Osteoblast (primary cell): ENCODE measurements around the gene GRIN1. TPM values are rescaled to one million over a fixed set of nuclear protein-coding genes. Genes with fewer than 3 reads are reported as not detected.

Source experiments
- DNase-seq: peaks from one replicate; pipeline ENCODE4 v3.0.0; 2011; ENCODE audit warnings: low spot score, mixed read lengths; ENCODE audit not compliant: insufficient read length; ENCODE audit errors: missing footprints
- H2AFZ ChIP-seq: 2 replicates; pipeline ENCODE4 v1.6.0; 2011; ENCODE audit warnings: mild to moderate bottlenecking, low read length
- H3K27ac ChIP-seq: 2 replicates; pipeline ENCODE4 v1.5.1; 2011; ENCODE audit warnings: mild to moderate bottlenecking, low read depth, low read length, moderate library complexity
- H3K27me3 ChIP-seq: 2 replicates; pipeline ENCODE4 v1.6.0; 2012; ENCODE audit warnings: mild to moderate bottlenecking, control low read depth, inconsistent platforms, low read length, moderate library complexity; ENCODE audit not compliant: insufficient read depth
- H3K36me3 ChIP-seq: 2 replicates; pipeline ENCODE4 v1.5.1; 2011; ENCODE audit warnings: mild to moderate bottlenecking, low read length, control low read depth, moderate library complexity; ENCODE audit not compliant: insufficient read depth
- H3K4me1 ChIP-seq: 2 replicates; pipeline ENCODE4 v1.5.1; 2011; ENCODE audit warnings: mild to moderate bottlenecking, low read length, control low read depth, moderate library complexity; ENCODE audit not compliant: insufficient read depth
- H3K4me2 ChIP-seq: 2 replicates; pipeline ENCODE4 v1.6.0; 2011; ENCODE audit warnings: mild to moderate bottlenecking, low read length; ENCODE audit not compliant: insufficient read depth
- H3K4me3 ChIP-seq: fragments of 200-600 bp; sonication (generic); 3 replicates; pipeline ENCODE4 v1.5.1; 2012; ENCODE audit warnings: mild to moderate bottlenecking, low read length, inconsistent platforms; ENCODE audit not compliant: insufficient read depth
- H3K79me2 ChIP-seq: 2 replicates; pipeline ENCODE4 v1.6.0; 2012; ENCODE audit warnings: mild to moderate bottlenecking, low read length, control low read depth, inconsistent platforms; ENCODE audit not compliant: insufficient read depth
- H3K9me3 ChIP-seq: 2 replicates; pipeline ENCODE4 v1.5.1; 2011; ENCODE audit warnings: low read depth, low read length, control low read depth
- H4K20me1 ChIP-seq: 2 replicates; pipeline ENCODE4 v1.6.0; 2012; ENCODE audit warnings: mild to moderate bottlenecking, low read length, control low read depth; ENCODE audit not compliant: insufficient read depth
- total RNA-seq: library from RNA; depleted of rRNA; stranded (reverse); fragments of >200 nt; gene quantifications from 2 replicates; pipeline ENCODE4 v1.2.3, GENCODE V29; 2012
- TF ChIP-seq, protein P1 (sequence below): IDR thresholded peaks from 2 replicates; pipeline ENCODE4 v1.5.1; 2011; ENCODE audit warnings: mild to moderate bottlenecking, low read depth, low read length, moderate library complexity; ENCODE audit errors: extremely low read depth

The GRIN1 gene
- total RNA-seq, 1 donor, result not detected

DNA sequence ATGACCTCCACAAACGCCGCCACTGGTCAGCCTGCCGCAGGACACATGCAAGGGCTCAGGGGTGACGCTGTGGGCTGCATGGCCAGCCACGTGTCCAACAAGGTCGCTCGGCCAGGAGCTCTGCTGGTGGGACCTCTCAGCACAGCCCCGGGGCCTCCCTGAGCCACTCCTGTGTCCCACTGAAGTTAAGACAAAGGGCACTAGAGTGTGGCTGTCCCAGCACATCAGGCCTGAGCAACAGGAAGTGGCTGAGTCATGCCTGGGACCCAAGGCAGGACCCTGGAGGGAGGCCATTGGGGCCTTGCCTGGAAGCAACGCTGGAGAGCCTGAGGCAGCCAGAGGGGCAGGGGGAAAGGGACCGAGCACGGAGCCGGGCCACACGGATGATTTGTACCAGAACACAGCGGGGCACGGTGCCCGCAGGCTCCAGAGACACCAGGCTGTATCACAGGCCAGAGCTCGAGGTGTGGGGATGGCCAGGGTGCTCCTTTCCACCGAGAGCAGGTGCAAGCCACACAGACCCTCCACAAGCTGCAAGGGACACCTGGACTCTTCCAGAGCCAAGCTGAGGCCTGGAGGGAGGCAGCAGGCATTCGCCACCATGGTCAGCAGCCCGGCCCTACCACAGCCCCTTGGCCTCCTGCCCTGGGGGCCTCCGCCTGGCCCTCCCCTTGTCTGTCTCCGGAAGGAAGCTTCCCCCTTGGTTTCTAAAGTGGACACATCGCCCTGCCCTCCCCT, 39.4 kb downstream of the GRIN1 start:
- H3K79me2 ChIP-seq, result no peaks in the 10 kb centered on the region
- peaks cover 15% of the 10 kb centered on the region for H3K36me3 ChIP-seq

DNA sequence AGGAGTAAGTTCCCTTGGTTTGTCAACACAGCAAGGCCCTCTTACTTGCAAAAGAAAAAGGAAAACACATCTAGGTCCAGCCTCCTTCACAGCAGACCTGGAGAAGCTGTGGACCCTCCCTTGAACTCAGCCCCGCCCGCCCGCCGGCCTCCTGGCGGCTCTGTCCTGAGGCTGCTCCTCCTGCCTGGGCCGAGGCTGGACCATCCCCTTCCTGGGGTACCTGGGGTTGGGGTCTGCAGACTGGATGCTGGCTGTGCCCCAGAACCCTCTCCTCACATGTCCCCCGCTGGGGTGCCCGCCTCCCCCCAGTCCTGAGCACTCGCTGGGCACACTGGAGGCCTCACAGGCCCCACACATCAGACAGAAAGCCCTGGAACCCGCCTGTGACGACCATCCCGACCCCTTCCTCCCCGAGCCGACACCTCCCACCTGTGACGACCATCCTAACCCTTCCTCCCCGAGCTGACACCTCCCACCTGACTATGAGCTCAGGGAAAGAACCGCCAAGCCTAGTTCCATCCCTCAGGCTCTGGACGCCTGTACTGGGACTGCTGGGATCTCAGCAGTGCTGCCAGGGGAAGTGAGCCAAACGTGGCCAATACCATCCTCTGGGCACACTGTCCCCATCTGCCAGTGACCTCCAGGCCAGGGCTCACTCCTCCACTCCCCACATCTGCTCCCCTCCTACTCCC, 40.1 kb downstream of the GRIN1 start:
- no peak overlapping the region for H3K4me2 ChIP-seq
- TF ChIP-seq, protein P1, sequence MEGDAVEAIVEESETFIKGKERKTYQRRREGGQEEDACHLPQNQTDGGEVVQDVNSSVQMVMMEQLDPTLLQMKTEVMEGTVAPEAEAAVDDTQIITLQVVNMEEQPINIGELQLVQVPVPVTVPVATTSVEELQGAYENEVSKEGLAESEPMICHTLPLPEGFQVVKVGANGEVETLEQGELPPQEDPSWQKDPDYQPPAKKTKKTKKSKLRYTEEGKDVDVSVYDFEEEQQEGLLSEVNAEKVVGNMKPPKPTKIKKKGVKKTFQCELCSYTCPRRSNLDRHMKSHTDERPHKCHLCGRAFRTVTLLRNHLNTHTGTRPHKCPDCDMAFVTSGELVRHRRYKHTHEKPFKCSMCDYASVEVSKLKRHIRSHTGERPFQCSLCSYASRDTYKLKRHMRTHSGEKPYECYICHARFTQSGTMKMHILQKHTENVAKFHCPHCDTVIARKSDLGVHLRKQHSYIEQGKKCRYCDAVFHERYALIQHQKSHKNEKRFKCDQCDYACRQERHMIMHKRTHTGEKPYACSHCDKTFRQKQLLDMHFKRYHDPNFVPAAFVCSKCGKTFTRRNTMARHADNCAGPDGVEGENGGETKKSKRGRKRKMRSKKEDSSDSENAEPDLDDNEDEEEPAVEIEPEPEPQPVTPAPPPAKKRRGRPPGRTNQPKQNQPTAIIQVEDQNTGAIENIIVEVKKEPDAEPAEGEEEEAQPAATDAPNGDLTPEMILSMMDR, result no peak
- peaks cover 22% of the 10 kb centered on the region for H3K36me3 ChIP-seq
- H3K9me3 ChIP-seq, result no peaks in the 10 kb centered on the region
- H2AFZ ChIP-seq, result no peak overlapping the region
- H3K4me1 ChIP-seq, result no peaks in the 10 kb centered on the region
- no peak overlapping the region for H3K27ac ChIP-seq
- H4K20me1 ChIP-seq, result peaks cover 12% of the 10 kb centered on the region
- DNase-seq, result peak; percentile 90
- no peaks in the 10 kb centered on the region for H3K27me3 ChIP-seq
- no peak overlapping the region for H3K4me3 ChIP-seq
- no peaks in the 10 kb centered on the region for H3K79me2 ChIP-seq

More for the DNA sequence above, 39.4 kb downstream of the GRIN1 start:
- Histone ChIP-seq H3K27me3 (no peaks in the 10 kb centered on the region), H3K4me1 (no peaks in the 10 kb centered on the region), H3K27ac (no peak overlapping the region), H3K4me2 (no peak overlapping the region), H3K4me3 (no peak overlapping the region), H2AFZ (no peak overlapping the region), H4K20me1 (peaks cover 12% of the 10 kb centered on the region), H3K9me3 (no peaks in the 10 kb centered on the region)
- TF ChIP-seq, protein P1, result no peak
- DNase-seq, result peak; percentile 90

DNA sequence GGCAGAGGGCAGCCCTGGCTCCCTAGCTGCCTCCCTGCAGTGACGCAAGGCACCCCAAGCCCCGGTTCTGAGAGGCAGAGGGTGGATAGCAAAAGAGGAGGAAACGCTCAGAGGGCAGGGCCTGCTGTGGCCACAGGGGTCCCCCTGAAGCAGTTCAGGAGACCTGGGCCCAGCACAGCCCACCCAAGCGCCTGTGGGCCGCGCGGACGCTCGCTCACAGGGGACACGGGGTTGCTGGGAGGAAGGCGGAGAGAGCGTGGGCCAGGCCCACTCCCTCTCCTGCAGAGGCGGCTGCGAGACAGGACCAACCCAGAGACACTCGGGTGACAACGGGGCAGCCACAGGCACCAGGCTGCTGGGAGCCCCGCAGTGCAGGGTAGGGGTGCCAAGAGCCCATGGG, 40.8 kb downstream of the GRIN1 start:
- Histone ChIP-seq H3K4me2 (no peak overlapping the region), H2AFZ (no peak overlapping the region), H3K4me1 (no peaks in the 10 kb centered on the region), H3K27me3 (no peaks in the 10 kb centered on the region), H3K27ac (no peak overlapping the region), H3K9me3 (no peaks in the 10 kb centered on the region), H3K4me3 (no peak overlapping the region), H3K79me2 (no peaks in the 10 kb centered on the region), H4K20me1 (peaks cover 12% of the 10 kb centered on the region), H3K36me3 (peaks cover 28% of the 10 kb centered on the region)
- DNase-seq, result no peak
- TF ChIP-seq, protein P1, result no peak

DNA sequence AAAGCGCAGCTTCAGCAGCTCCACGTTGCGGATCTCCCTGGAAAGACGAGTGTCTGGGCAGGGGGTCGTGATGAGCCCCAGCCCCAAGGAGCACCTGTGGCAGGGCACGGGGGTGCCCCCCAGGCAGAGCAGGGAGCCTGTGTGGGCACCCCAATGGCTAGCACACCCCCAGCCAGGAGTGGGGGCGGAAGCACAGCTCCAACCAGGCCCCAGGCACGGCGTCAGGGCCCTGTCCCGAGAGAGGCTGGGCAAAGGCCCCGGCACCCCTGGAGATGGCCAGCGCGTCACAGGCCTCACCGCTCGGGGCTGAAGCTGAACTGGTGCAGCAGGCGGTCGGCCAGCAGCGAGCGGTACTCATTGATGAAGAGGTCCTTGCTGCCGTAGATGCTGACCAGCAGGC, 41.5 kb downstream of the GRIN1 start:
- Histone ChIP-seq H3K36me3 (peaks cover 29% of the 10 kb centered on the region), H4K20me1 (peaks cover 12% of the 10 kb centered on the region), H3K4me2 (no peak overlapping the region), H3K79me2 (peaks cover 4% of the 10 kb centered on the region), H3K9me3 (no peaks in the 10 kb centered on the region), H3K27me3 (no peaks in the 10 kb centered on the region), H3K4me1 (no peaks in the 10 kb centered on the region), H2AFZ (no peak overlapping the region), H3K27ac (no peak overlapping the region), H3K4me3 (no peak overlapping the region)
- DNase-seq, result no peak
- TF ChIP-seq, protein P1, result no peak
